A549 (cell line): Measurements from ENCODE around the gene HOXC10. TPM values are rescaled to one million over a fixed set of nuclear protein-coding genes. Genes with fewer than 3 reads are reported as not detected.

Experiments
- ATAC-seq, 2 experiments: fragments of 200-7000 bp in 1 of 2; fragments of >200 bp in 1 of 2; cut with Nextera tagmentation in 1 of 2; cut with Tn5 transposase in 1 of 2; 3 replicates each; pipeline versions ENCODE4 v1.8.0 to v1.9.1; 2018 to 2020; ENCODE audit warnings: mild to moderate bottlenecking in 1 of 2, moderate library complexity in 1 of 2
- CTCF ChIA-PET: fragments of 300-600 bp; sonication (Branson Sonifier 250); formaldehyde crosslinking; extraction: SDS; loops from one replicate; lab custom pipeline; 2021; ENCODE audit warnings: antibody characterized with exemption, inconsistent platforms; lab: Yijun Ruan, JAX
- POLR2A ChIA-PET: fragments of 350-600 bp; formaldehyde crosslinking; extraction: SDS; loops from one replicate; lab custom pipeline; 2021; ENCODE audit warnings: antibody characterized with exemption, inconsistent platforms; lab: Yijun Ruan, JAX
- DNase-seq, 2 experiments: peaks; one replicate each; pipeline versions ENCODE4 v3.0.0 to v3.0.0-alpha.2; 2011 to 2016; ENCODE audit warnings: low read depth in 1 of 2, low spot score in 1 of 2
- FAIRE-seq: peaks from 2 replicates; lab custom pipeline; 2011; peaks lifted over from hg19 to GRCh38; lab: Jason Lieb, UNC
- H3K27ac ChIP-seq, 2 experiments: fragments of >200 bp; sonication (Bioruptor Twin); formaldehyde crosslinking; 3 replicates each; pipeline ENCODE4 v1.5.1; 2016 to 2017
- H3K4me1 ChIP-seq: fragments of >200 bp; sonication (Bioruptor Twin); formaldehyde crosslinking; 3 replicates; pipeline ENCODE4 v1.6.1; 2016
- H3K4me2 ChIP-seq: fragments of >200 bp; sonication (Bioruptor Twin); formaldehyde crosslinking; 3 replicates; pipeline ENCODE4 v1.6.1; 2016
- H3K4me3 ChIP-seq: fragments of >200 bp; sonication (Bioruptor Twin); formaldehyde crosslinking; 3 replicates; pipeline ENCODE4 v1.5.1; 2016
- H3K9me3 ChIP-seq: fragments of >200 bp; sonication (Bioruptor Twin); formaldehyde crosslinking; 3 replicates; pipeline ENCODE4 v1.6.1; 2016
- CHD2 ChIP-seq: fragments of 150-350 bp; IDR thresholded peaks from 2 replicates; pipeline ENCODE4 v1.6.1; 2014; ENCODE audit warnings: low read length; ENCODE audit not compliant: partially characterized antibody
- E2F6 ChIP-seq: IDR thresholded peaks from 2 replicates; pipeline ENCODE4 v1.6.1; 2012; ENCODE audit warnings: low read depth, borderline replicate concordance
- EHMT2 ChIP-seq: fragments of 200-600 bp; sonication (generic); IDR thresholded peaks from 2 replicates; pipeline ENCODE4 v1.6.1; 2016; ENCODE audit warnings: antibody characterized with exemption, low read depth, mild to moderate bottlenecking, moderate library complexity
- FOSL2 ChIP-seq, 2 experiments: fragments of 450-650 bp in 1 of 2; fragments of >200 bp in 1 of 2; sonication (Bioruptor Twin) in 1 of 2; formaldehyde crosslinking; IDR thresholded peaks; 2 replicates each; pipeline versions ENCODE4 v1.5.0 to v1.6.1; 2016 to 2020; ENCODE audit warnings: mild to moderate bottlenecking in 1 of 2, moderate library complexity in 1 of 2
- HES2 ChIP-seq: fragments of >200 bp; sonication (Bioruptor Twin); formaldehyde crosslinking; IDR thresholded peaks from 2 replicates; pipeline ENCODE4 v1.6.1; 2016
- HMGXB4 ChIP-seq: fragments of 250-450 bp; sonication (Bioruptor Pico); IDR thresholded peaks from 2 replicates; pipeline ENCODE4 v1.5.0; 2021; ENCODE audit warnings: mild to moderate bottlenecking, moderate library complexity, borderline replicate concordance
- HOXB13 ChIP-seq: fragments of 250-450 bp; sonication (Bioruptor Pico); IDR thresholded peaks from 2 replicates; pipeline ENCODE4 v1.5.0; 2020; ENCODE audit warnings: low read depth, mild to moderate bottlenecking, moderate library complexity
- NPAS2 ChIP-seq: fragments of 250-450 bp; sonication (Bioruptor Pico); IDR thresholded peaks from 2 replicates; pipeline ENCODE4 v1.8.0; 2022; ENCODE audit warnings: mild to moderate bottlenecking, moderate library complexity, borderline replicate concordance
- POLR2A ChIP-seq: IDR thresholded peaks from 2 replicates; pipeline ENCODE4 v1.6.1; 2012; ENCODE audit warnings: mild to moderate bottlenecking, low read length
- RNF2 ChIP-seq: fragments of 200-600 bp; sonication (generic); IDR thresholded peaks from 2 replicates; pipeline ENCODE4 v1.6.1; 2016; ENCODE audit warnings: low read depth, mild to moderate bottlenecking, antibody characterized with exemption, moderate library complexity, borderline replicate concordance
- TFCP2L1 ChIP-seq: fragments of 250-450 bp; sonication (Bioruptor Pico); IDR thresholded peaks from 2 replicates; pipeline ENCODE4 v1.5.0; 2021; ENCODE audit warnings: mild to moderate bottlenecking
- WGBS: methylation state at CpG from one replicate; pipeline ENCODE4 v1.1.6; 2017; ENCODE audit errors: missing lambda C conversion rate; 5-methylcytosine and 5-hydroxymethylcytosine counted together
- polyA plus RNA-seq, 4 experiments: library from polyadenylated mRNA; depleted of rRNA in 3 of 4; stranded (reverse); fragments of >200 nt; fragmentation: RNase III in 1 of 4; extraction: RNeasy Plus Mini Kit Qiagen cat#74134 plus additional on column Dnase treatment in 1 of 4; gene quantifications; 2 replicates in 3 of 4; 3 replicates in 1 of 4; pipeline ENCODE4 v1.2.3, GENCODE V29; 2011 to 2017
- TF ChIP-seq, protein P1 (sequence below): IDR thresholded peaks from 2 replicates; pipeline ENCODE4 v1.6.1; 2012

Gene HOXC10
- polyA plus RNA-seq, 2 of the 4 experiments (the other 2 are of a cell fraction): 2.9 to 3.2 TPM

DNA sequence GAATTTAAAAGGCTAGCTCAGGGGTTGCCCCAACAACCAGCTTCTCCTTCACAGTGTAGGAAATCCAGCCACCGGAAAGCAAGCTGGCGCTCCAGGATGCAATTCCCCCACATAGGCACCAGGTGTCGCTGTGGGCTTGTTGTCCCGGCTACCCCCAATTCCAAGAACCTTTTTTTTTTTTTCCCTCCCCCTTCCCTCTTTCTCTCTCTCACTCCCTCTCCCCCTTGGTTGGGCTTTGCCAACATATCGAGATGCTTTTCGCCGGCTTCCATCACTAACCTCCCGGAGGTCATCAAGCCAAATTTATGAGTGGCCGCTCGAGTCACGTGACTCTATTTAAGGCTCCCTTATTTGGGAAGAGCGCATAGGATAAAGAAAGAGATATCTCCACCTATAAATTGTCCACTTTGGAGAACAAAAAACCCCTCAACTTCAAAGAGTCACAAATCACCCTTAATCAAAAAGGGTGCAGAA, 47.7 kb downstream of the HOXC10 start, which contains the start of gene HOXC5 (continued):
- no peak for TF ChIP-seq HMGXB4

DNA sequence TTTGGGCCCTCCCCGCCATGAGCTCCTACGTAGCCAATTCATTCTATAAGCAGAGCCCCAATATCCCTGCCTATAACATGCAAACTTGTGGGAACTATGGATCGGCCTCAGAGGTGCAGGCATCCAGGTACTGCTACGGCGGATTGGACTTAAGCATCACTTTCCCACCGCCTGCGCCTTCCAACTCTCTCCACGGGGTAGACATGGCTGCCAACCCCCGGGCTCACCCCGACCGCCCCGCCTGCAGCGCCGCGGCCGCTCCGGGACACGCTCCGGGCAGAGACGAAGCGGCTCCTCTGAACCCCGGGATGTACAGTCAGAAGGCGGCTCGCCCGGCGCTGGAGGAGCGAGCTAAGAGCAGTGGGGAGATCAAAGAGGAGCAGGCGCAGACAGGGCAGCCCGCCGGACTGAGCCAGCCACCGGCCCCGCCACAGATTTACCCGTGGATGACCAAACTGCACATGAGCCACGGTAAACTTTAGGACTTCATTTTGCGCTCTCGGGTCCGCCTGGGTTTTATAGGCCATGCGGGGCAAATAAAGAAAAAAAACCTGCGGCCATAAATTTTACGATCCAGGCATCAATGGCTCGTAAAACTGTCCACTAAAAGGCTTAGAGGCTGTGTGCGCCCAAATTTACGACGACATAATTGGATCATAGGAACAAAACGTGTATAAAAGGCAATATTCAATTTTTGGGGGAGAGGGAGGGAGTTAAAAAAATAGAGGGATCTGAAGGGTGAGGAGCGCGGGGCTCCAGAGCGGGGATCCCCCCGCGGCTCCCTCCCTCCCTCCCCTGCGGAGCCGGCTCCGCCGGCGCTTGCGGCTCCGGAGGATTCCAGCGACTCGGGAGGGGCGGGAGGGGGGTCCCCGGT, 48.4 kb downstream of the HOXC10 start:
- no peak for TF ChIP-seq EHMT2
- TF ChIP-seq TFCP2L1 (CRISPR knock-in tag): no peak
- no peak for TF ChIP-seq CHD2
- TF ChIP-seq, protein P1, sequence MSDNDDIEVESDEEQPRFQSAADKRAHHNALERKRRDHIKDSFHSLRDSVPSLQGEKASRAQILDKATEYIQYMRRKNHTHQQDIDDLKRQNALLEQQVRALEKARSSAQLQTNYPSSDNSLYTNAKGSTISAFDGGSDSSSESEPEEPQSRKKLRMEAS: peak; percentile 14; the same call in 1 of the 2 replicates
- TF ChIP-seq E2F6: peak; percentile 33; the same call in 1 of the 2 replicates
- no peak for TF ChIP-seq FOSL2 (IDR thresholded peaks at IDR 0.05)
- TF ChIP-seq FOSL2 (CRISPR knock-in tag; IDR thresholded peaks at IDR 0.05): 0 out of 2 replicates have a peak, but pooled peaks have one; percentile 1
- TF ChIP-seq POLR2A: peak; percentile 38; the same call in 1 of the 2 replicates
- 0 out of 2 replicates have a peak, but pooled peaks have one; percentile 48 for TF ChIP-seq HOXB13 (CRISPR knock-in tag)
- TF ChIP-seq, all 56 proteins: peak for 5
- POLR2A ChIA-PET: interaction anchor here (1.0 to 2.1 kb wide), 11 partner anchors 8 to 175 kb away, joined by 3 to 26 read pairs (median 7); partner anchors contain the start of genes HOXC4, HOXC8 and SMUG1
- WGBS: 25% methylated on average over 43 of the region's 61 CpGs
- Histone ChIP-seq H3K4me1 (peaks cover 14% of the 10 kb centered on the region; the same call in 2 of the 3 replicates), H3K9me3 (no peaks in the 10 kb centered on the region), H3K27ac (peak overlapping the region; percentile 76 to 93), H3K4me3 (peak overlapping the region; percentile 56), H3K4me2 (peak overlapping the region; percentile 89)
- no peak for FAIRE-seq
- ATAC-seq: peak; percentile 71 to 75
- DNase-seq: peak; percentile 53 to 56
- CTCF ChIA-PET: interaction anchor here (0.5 to 27.9 kb wide), 37 partner anchors 8 to 289 kb away, joined by 3 to 476 read pairs (median 7); partner anchors contain the start of genes HOXC10, HOXC4, HOXC8 and HOXC9

- H3K4me3 ChIP-seq: peak overlapping the region; percentile 56
- ChIA-PET CTCF (interaction anchor here (1.4 to 27.9 kb wide), 6 partner anchors 17 to 160 kb away, joined by 3 to 476 read pairs (median 18); partner anchors contain the start of genes HOXC10 and SMUG1), POLR2A (interaction anchor here (1.0 kb wide), 1 partner anchor 20 kb away, joined by 3 read pairs; the partner anchor contains the start of gene HOXC4)
- 94% methylated on average over 43 of the region's 57 CpGs for WGBS
- TF ChIP-seq RNF2: no peak
- no peak for TF ChIP-seq HES2
- no peak for TF ChIP-seq NPAS2 (CRISPR knock-in tag)
- TF ChIP-seq, all 56 proteins: peak for 0
- Histone ChIP-seq H3K9me3 (no peaks in the 10 kb centered on the region), H3K4me1 (peaks cover 7% of the 10 kb centered on the region; the same call in 1 of the 3 replicates), H3K4me2 (peak overlapping the region; percentile 89), H3K27ac (peak overlapping the region; percentile 76 to 93)
- ATAC-seq (no peak), DNase-seq (no peak), FAIRE-seq (no peak)
These were observed 49.2 kb downstream of the HOXC10 start for GRCh38 chr12:54033980-54034784.
